HEK293 (cell line): ENCODE data around the gene CD96.

Source experiments
- CTCF ChIA-PET: fragments of 350-600 bp; formaldehyde crosslinking; extraction: SDS; loops from one replicate; lab custom pipeline; 2021; ENCODE audit warnings: antibody characterized with exemption; lab: Yijun Ruan, JAX
- POLR2A ChIA-PET: fragments of 300-600 bp; formaldehyde crosslinking; extraction: SDS; loops from one replicate; lab custom pipeline; 2020; ENCODE audit warnings: antibody characterized with exemption, inconsistent platforms; lab: Yijun Ruan, JAX
- H3K27ac ChIP-seq: fragments of 200-500 bp; sonication (Bioruptor generic); 2 replicates; pipeline ENCODE4 v1.5.1; 2014; ENCODE audit warnings: low read depth, low read length, control low read depth, inconsistent platforms; ENCODE audit errors: extremely low read depth
- H3K36me3 ChIP-seq, 2 experiments: fragments of 200-500 bp in 1 of 2; sonication (Bioruptor generic) in 1 of 2; 1 replicate in 1 of 2; 2 replicates in 1 of 2; pipeline ENCODE4 v1.5.1; 2014 to 2017; ENCODE audit warnings: inconsistent platforms in 2 of 2, low read length in 2 of 2; ENCODE audit not compliant: control insufficient read depth in 2 of 2, insufficient read depth in 1 of 2
- H3K4me1 ChIP-seq: fragments of 200-500 bp; sonication (Bioruptor generic); 2 replicates; pipeline ENCODE4 v1.5.1; 2014; ENCODE audit warnings: mild to moderate bottlenecking, low read length, inconsistent platforms; ENCODE audit not compliant: control insufficient read depth, insufficient read depth
- H3K4me3 ChIP-seq: 2 replicates; pipeline ENCODE4 v1.5.1; 2011; ENCODE audit warnings: low read depth, mild to moderate bottlenecking, control low read depth, low read length, moderate library complexity
- H3K9me3 ChIP-seq: fragments of 200-500 bp; sonication (Bioruptor generic); 2 replicates; pipeline ENCODE4 v1.5.1; 2014; ENCODE audit warnings: low read depth, low read length, inconsistent platforms; ENCODE audit not compliant: control insufficient read depth, insufficient read depth
- EGR2 ChIP-seq: fragments of 450-650 bp; formaldehyde crosslinking; IDR thresholded peaks from 2 replicates; pipeline ENCODE4 v1.5.1; 2016; ENCODE audit warnings: low read depth, missing biosample characterization, missing genetic modification characterization
- KLF16 ChIP-seq: fragments of 450-650 bp; formaldehyde crosslinking; IDR thresholded peaks from 2 replicates; pipeline ENCODE4 v1.5.1; 2017; ENCODE audit warnings: missing biosample characterization, missing genetic modification characterization
- MYNN ChIP-seq: fragments of 450-650 bp; formaldehyde crosslinking; IDR thresholded peaks from 2 replicates; pipeline ENCODE4 v1.5.1; 2016; ENCODE audit warnings: missing biosample characterization, missing genetic modification characterization, borderline replicate concordance
- OSR2 ChIP-seq: fragments of 450-650 bp; formaldehyde crosslinking; IDR thresholded peaks from 2 replicates; pipeline ENCODE4 v1.5.1; 2016; ENCODE audit warnings: missing biosample characterization, missing genetic modification characterization
- PBX3 ChIP-seq: sonication (generic); formaldehyde crosslinking; IDR thresholded peaks from 2 replicates; pipeline ENCODE4 v1.8.1; 2022; ENCODE audit warnings: mild to moderate bottlenecking, moderate library complexity, missing genetic modification reagents
- SCRT1 ChIP-seq: fragments of 450-650 bp; formaldehyde crosslinking; IDR thresholded peaks from 2 replicates; pipeline ENCODE4 v1.5.1; 2016; ENCODE audit warnings: missing biosample characterization, missing genetic modification characterization, borderline replicate concordance
- SCRT2 ChIP-seq: fragments of 450-650 bp; formaldehyde crosslinking; IDR thresholded peaks from 2 replicates; pipeline ENCODE4 v1.5.1; 2016; ENCODE audit warnings: missing biosample characterization, missing genetic modification characterization
- TCF7L2 ChIP-seq: IDR thresholded peaks from 2 replicates; pipeline ENCODE4 v1.6.1; 2011; ENCODE audit warnings: low read depth, mild to moderate bottlenecking, inconsistent platforms, low read length, moderate library complexity, borderline replicate concordance
- ZBTB10 ChIP-seq: fragments of 450-650 bp; formaldehyde crosslinking; IDR thresholded peaks from 2 replicates; pipeline ENCODE4 v1.5.1; 2016; ENCODE audit warnings: missing biosample characterization, missing genetic modification characterization
- ZBTB44 ChIP-seq: fragments of 450-650 bp; IDR thresholded peaks from 2 replicates; pipeline ENCODE4 v1.5.1; 2018; ENCODE audit warnings: missing biosample characterization, mild to moderate bottlenecking, missing genetic modification characterization
- ZBTB6 ChIP-seq: fragments of 450-650 bp; formaldehyde crosslinking; IDR thresholded peaks from 2 replicates; pipeline ENCODE4 v1.5.1; 2017; ENCODE audit warnings: missing biosample characterization, missing genetic modification characterization
- ZFHX2 ChIP-seq: fragments of 450-650 bp; formaldehyde crosslinking; conservative IDR thresholded peaks from 2 replicates; pipeline ENCODE4 v1.5.1; 2016; ENCODE audit warnings: missing biosample characterization, missing genetic modification characterization
- ZIC2 ChIP-seq: fragments of 450-650 bp; formaldehyde crosslinking; IDR thresholded peaks from 2 replicates; pipeline ENCODE4 v1.5.1; 2016; ENCODE audit warnings: missing biosample characterization, missing genetic modification characterization
- ZNF138 ChIP-seq: fragments of 450-650 bp; formaldehyde crosslinking; IDR thresholded peaks from 2 replicates; pipeline ENCODE4 v1.5.1; 2016; ENCODE audit warnings: missing biosample characterization, missing genetic modification characterization, borderline replicate concordance
- ZNF362 ChIP-seq: fragments of 450-650 bp; formaldehyde crosslinking; IDR thresholded peaks from 2 replicates; pipeline ENCODE4 v1.5.1; 2016; ENCODE audit warnings: missing biosample characterization, missing genetic modification characterization
- ZNF37A ChIP-seq: fragments of 450-650 bp; IDR thresholded peaks from 2 replicates; pipeline ENCODE4 v1.5.1; 2018; ENCODE audit warnings: missing biosample characterization, missing genetic modification characterization
- ZNF416 ChIP-seq: fragments of 450-650 bp; formaldehyde crosslinking; IDR thresholded peaks from 2 replicates; pipeline ENCODE4 v1.5.1; 2016; ENCODE audit warnings: missing biosample characterization, missing genetic modification characterization
- ZNF514 ChIP-seq: fragments of 450-650 bp; formaldehyde crosslinking; IDR thresholded peaks from 2 replicates; pipeline ENCODE4 v1.5.1; 2016; ENCODE audit warnings: missing biosample characterization, missing genetic modification characterization
- ZNF548 ChIP-seq: fragments of 450-650 bp; formaldehyde crosslinking; IDR thresholded peaks from 2 replicates; pipeline ENCODE4 v1.5.1; 2016; ENCODE audit warnings: missing biosample characterization, missing genetic modification characterization
- ZNF585B ChIP-seq: fragments of 450-650 bp; formaldehyde crosslinking; IDR thresholded peaks from 2 replicates; pipeline ENCODE4 v1.5.1; 2016; ENCODE audit warnings: missing biosample characterization, missing genetic modification characterization
- ZSCAN5A ChIP-seq: fragments of 450-650 bp; formaldehyde crosslinking; IDR thresholded peaks from 2 replicates; pipeline ENCODE4 v1.5.1; 2016; ENCODE audit warnings: missing biosample characterization, missing genetic modification characterization

Gene CD96

GRCh38 chr3:111568911-111569310 lies 26.9 kb downstream of the CD96 start:
- H3K4me3 ChIP-seq, result no peak overlapping the region
- H3K36me3 ChIP-seq, result no peaks in the 10 kb centered on the region
- no peaks in the 10 kb centered on the region for H3K9me3 ChIP-seq
- ChIA-PET CTCF (interaction anchor here (0.6 to 1.2 kb wide), 2 partner anchors 438 to 688 kb away, joined by 3 read pairs; no protein-coding TSS in a partner anchor), POLR2A (no interaction called here)
- H3K27ac ChIP-seq, result no peak overlapping the region
- H3K4me1 ChIP-seq, result no peaks in the 10 kb centered on the region
- TF ChIP-seq MYNN (no peak), ZNF416 (tag by site-specific recombination) (no peak), TCF7L2 (no peak), ZIC2 (no peak), ZBTB6 (tag by site-specific recombination) (no peak), ZBTB10 (tag by site-specific recombination) (no peak), ZSCAN5A (tag by site-specific recombination) (no peak)

- POLR2A ChIA-PET, result no interaction called here
- H3K36me3 ChIP-seq, result no peaks in the 10 kb centered on the region
Measured at GRCh38 chr3:111570404-111571030, 28.5 kb downstream of the CD96 start.

More at GRCh38 chr3:111570404-111571030, 28.5 kb downstream of the CD96 start:
- H3K4me1 ChIP-seq, result no peaks in the 10 kb centered on the region
- no peak overlapping the region for H3K4me3 ChIP-seq
- TF ChIP-seq TCF7L2 (no peak), ZNF514 (tag by site-specific recombination) (no peak), ZNF585B (tag by site-specific recombination) (no peak), ZNF362 (no peak), PBX3 (CRISPR knock-in tag) (no peak), ZNF548 (tag by site-specific recombination) (no peak), SCRT1 (peak; percentile 14; the same call in 1 of the 2 replicates), ZNF37A (tag by site-specific recombination) (no peak), ZFHX2 (tag by site-specific recombination) (no peak), KLF16 (tag by site-specific recombination) (no peak), ZBTB44 (no peak), ZNF138 (tag by site-specific recombination) (no peak), OSR2 (tag by site-specific recombination) (no peak), EGR2 (tag by site-specific recombination) (no peak), SCRT2 (peak; percentile 55)
- CTCF ChIA-PET, result no interaction called here
- H3K27ac ChIP-seq, result no peak overlapping the region
- H3K9me3 ChIP-seq, result no peaks in the 10 kb centered on the region
